ENCODE results near the gene CXCR5. TPM values are rescaled to one million over a fixed set of nuclear protein-coding genes. Genes with fewer than 3 reads are reported as not detected.

The CXCR5 gene
- total RNA-seq, 4 donors from 2014 or later, result not detected

- Histone ChIP-seq H3K36me3 (no peaks in the 10 kb centered on the region), H3K27ac (peak overlapping the region; percentile 97 to 99 (median 97)), H3K4me1 (peaks cover 60 to 65% of the 10 kb centered on the region in 2 donors), H3K27me3 (no peaks in the 10 kb centered on the region), H3K4me3 (replicated peaks in 1 of 3) (peak overlapping the region; percentile 62 to 92 (median 71)), H3K9me3 (no peaks in the 10 kb centered on the region)
- TF ChIP-seq POLR2A (IDR thresholded peaks at IDR 0.05), result no peak
- TF ChIP-seq CTCF (IDR thresholded peaks at IDR 0.05), result no peak
- intact Hi-C loops (cut with DNase I), result loop anchor here (2.0 kb wide), 1 partner anchor 15 kb away; no protein-coding TSS in a partner anchor
- 3 to 8% methylated on average over 5 to 7 of the region's 7 CpGs for WGBS, 2 donors
- peak in 1 of 2 donors; percentile 39 for DNase-seq
Measured at GRCh38 chr11:118923721-118924587, 40.3 kb downstream of the CXCR5 start.

- Histone ChIP-seq H3K9me3 (no peaks in the 10 kb centered on the region), H3K4me3 (replicated peaks in 1 of 3) (peak overlapping the region; percentile 62 to 92 (median 71)), H3K36me3 (no peaks in the 10 kb centered on the region), H3K4me1 (peaks cover 51 to 56% of the 10 kb centered on the region in 2 donors), H3K27ac (peak overlapping the region; percentile 97 to 99 (median 97)), H3K27me3 (no peaks in the 10 kb centered on the region)
- no peak for TF ChIP-seq CTCF (IDR thresholded peaks at IDR 0.05)
- TF ChIP-seq POLR2A (IDR thresholded peaks at IDR 0.05), result peak in 1 of 2 donors; percentile 32
- peak; percentile 55 to 58 for DNase-seq
- intact Hi-C loops (cut with DNase I), result no loop called here
- 0% methylated on average over 13 to 18 of the region's 45 CpGs for WGBS, 2 donors
Measured at GRCh38 chr11:118924591-118925585, 41.2 kb downstream of the CXCR5 start.

GRCh38 chr11:118927554-118928100, 43.9 kb downstream of the CXCR5 start:
- TF ChIP-seq POLR2A (IDR thresholded peaks at IDR 0.05) (no peak), CTCF (IDR thresholded peaks at IDR 0.05) (no peak)
- Histone ChIP-seq H3K4me3 (replicated peaks in 1 of 3) (no peak overlapping the region), H3K4me1 (peaks cover 27 to 40% of the 10 kb centered on the region in 2 donors), H3K27me3 (no peaks in the 10 kb centered on the region), H3K36me3 (no peaks in the 10 kb centered on the region), H3K27ac (peak overlapping the region; percentile 61 to 99 (median 99)), H3K9me3 (no peaks in the 10 kb centered on the region)
- DNase-seq, result no peak
- intact Hi-C loops (cut with DNase I), result no loop called here
- 8 to 9% methylated on average over 6 to 7 of the region's 7 CpGs for WGBS, 2 donors

DNA sequence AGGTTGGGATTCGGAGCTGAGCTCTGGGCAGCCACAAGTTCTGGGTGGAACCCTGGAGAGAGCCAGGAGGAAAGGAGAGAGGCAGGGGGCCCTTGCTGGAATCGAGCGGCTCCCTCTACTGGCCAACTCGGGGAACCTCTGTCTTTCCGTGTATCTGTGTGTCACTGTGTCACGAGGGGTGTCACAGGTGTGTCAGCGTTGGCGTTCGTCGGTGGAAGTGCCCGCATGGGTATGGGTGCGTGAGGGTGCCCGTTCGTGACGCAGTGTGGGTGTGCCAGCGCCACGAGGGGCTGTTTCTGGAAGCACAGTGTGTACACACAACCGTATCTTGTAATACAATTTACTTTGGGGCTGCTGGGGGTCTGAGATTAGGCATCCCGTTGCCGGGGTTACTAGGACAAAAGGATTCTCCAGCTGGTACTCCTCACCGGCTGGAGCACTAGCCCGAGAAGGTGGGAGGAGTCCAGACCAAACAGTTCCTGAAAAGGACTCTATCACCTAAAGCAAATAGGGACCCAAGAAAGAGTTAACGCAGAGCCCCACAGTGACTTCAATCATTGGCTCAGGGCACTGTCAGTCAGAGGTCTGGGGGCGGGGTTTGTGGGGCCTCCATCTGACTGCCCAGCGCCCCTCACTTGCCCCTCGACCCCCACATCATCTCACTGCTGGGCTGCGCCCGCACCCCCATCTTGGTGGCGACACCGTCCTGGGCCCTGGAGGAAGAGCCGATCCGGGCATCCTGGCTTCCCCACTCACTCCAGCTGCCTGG, 44.6 kb downstream of the CXCR5 start:
- DNase-seq, result peak; percentile 95 to 97
- peak overlapping the region; percentile 97 to 99 (median 99) for H3K27ac ChIP-seq
- 0% methylated on average over 26 to 28 of the region's 32 CpGs for whole genome bisulfite sequencing, 2 donors
- H3K36me3 ChIP-seq, result no peaks in the 10 kb centered on the region
- peak overlapping the region; percentile 49 to 76 (median 75) for H3K4me3 ChIP-seq (replicated peaks in 1 of 3)
- TF ChIP-seq POLR2A (IDR thresholded peaks at IDR 0.05) (peak in 1 of 2 donors; percentile 70), CTCF (IDR thresholded peaks at IDR 0.05) (peak; percentile 71 to 98 (median 94))
- H3K9me3 ChIP-seq, result no peaks in the 10 kb centered on the region
- H3K27me3 ChIP-seq, result no peaks in the 10 kb centered on the region
- peaks cover 20 to 34% of the 10 kb centered on the region in 2 donors for H3K4me1 ChIP-seq
- intact Hi-C loops (cut with DNase I), result no loop called here
